ENCODE data around the gene CNTNAP2. TPM values are rescaled to one million over a fixed set of nuclear protein-coding genes. Genes with fewer than 3 reads are reported as not detected.

Gene CNTNAP2
- total RNA-seq, 1 donor from 2014 or later = 83.8 TPM

Small RNA genes within 50 kb of the gene (small RNA-seq; reads per million reads assigned to genes)
- not detected for gene AC005518.2 (ENCODE audit: low replicate concordance)
- gene MIR548F4 (ENCODE audit: low replicate concordance) = not detected
- not detected for gene RANP2 (ENCODE audit: low replicate concordance)
- gene RF00012 (ENCODE audit: low replicate concordance) = not detected
- not detected for gene RF00019 (ENCODE audit: low replicate concordance)
- gene RF02271 (ENCODE audit: low replicate concordance) = not detected
- gene RN7SL456P (ENCODE audit: low replicate concordance) = not detected
- not detected for gene RN7SL72P (ENCODE audit: low replicate concordance)
- not detected for gene RNA5SP249 (ENCODE audit: low replicate concordance)
- gene RNU6-1184P (ENCODE audit: low replicate concordance) = not detected
